ENCODE results near the gene ABTB2.

ABTB2 gene

GRCh38 chr11:34270711-34271110 is 87.1 kb downstream of the ABTB2 start:
- DNase-seq (ENCODE audit: extremely low spot score) = no peak
- TF ChIP-seq FOXK2 (IDR thresholded peaks at IDR 0.05) (no peak), BHLHE40 (IDR thresholded peaks at IDR 0.05; ENCODE audit: borderline replicate concordance) (no peak), ELF4 (IDR thresholded peaks at IDR 0.05) (no peak), ZNF384 (IDR thresholded peaks at IDR 0.05) (no peak), SUZ12 (IDR thresholded peaks at IDR 0.05) (no peak), SP1 (IDR thresholded peaks at IDR 0.05) (no peak), TARDBP (IDR thresholded peaks at IDR 0.05) (no peak), FOXM1 (IDR thresholded peaks at IDR 0.05; ENCODE audit: borderline replicate concordance) (no peak), FOXA1 (IDR thresholded peaks at IDR 0.05) (no peak), HDGF (IDR thresholded peaks at IDR 0.05; ENCODE audit: borderline replicate concordance) (no peak), NFRKB (IDR thresholded peaks at IDR 0.05) (no peak), LEF1 (IDR thresholded peaks at IDR 0.05; ENCODE audit: borderline replicate concordance) (no peak)
- TF ChIP-seq, protein P1, sequence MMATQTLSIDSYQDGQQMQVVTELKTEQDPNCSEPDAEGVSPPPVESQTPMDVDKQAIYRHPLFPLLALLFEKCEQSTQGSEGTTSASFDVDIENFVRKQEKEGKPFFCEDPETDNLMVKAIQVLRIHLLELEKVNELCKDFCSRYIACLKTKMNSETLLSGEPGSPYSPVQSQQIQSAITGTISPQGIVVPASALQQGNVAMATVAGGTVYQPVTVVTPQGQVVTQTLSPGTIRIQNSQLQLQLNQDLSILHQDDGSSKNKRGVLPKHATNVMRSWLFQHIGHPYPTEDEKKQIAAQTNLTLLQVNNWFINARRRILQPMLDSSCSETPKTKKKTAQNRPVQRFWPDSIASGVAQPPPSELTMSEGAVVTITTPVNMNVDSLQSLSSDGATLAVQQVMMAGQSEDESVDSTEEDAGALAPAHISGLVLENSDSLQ (IDR thresholded peaks at IDR 0.05) = no peak
- POLR2A ChIA-PET = no interaction called here
- CTCF ChIA-PET = no interaction called here

DNA sequence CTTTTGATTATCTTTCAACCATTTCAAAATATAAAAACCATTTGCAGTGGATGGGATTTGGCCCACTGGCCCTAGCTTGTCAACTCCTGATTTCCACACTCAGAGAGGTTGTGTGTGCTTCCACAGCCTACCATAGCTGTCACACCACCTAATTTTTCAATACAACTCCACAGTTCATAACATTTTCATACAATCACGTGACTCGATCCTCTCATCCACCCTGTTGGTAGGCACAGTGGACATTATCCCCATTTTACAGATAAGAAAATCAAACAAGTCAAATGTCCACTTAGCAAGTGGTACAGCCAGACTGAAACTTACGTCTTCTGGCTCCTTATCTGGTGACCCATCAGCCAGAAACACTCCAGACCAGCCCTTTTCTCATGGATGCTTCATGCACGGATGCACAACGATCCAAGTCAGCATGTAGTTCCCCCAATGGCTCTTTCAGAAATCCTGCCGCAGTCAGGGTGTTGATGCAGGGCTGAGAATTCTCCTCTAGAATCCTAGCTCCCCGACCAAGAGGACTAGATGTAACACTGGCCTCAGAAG is 88.0 kb downstream of the ABTB2 start:
- no peak for TF ChIP-seq L3MBTL2 (conservative IDR thresholded peaks at IDR 0.05)
- TF ChIP-seq FOXK2 (IDR thresholded peaks at IDR 0.05) = no peak
- TF ChIP-seq BHLHE40 (IDR thresholded peaks at IDR 0.05; ENCODE audit: borderline replicate concordance) = no peak
- no peak for TF ChIP-seq NFRKB (IDR thresholded peaks at IDR 0.05)
- TF ChIP-seq ZNF384 (IDR thresholded peaks at IDR 0.05) = no peak
- no peak for TF ChIP-seq FOXA1 (IDR thresholded peaks at IDR 0.05)
- no peak for TF ChIP-seq TARDBP (IDR thresholded peaks at IDR 0.05)
- TF ChIP-seq SP1 (IDR thresholded peaks at IDR 0.05) = no peak
- ChIA-PET CTCF (interaction anchor here (0.6 kb wide), 1 partner anchor 20 kb away, joined by 5 read pairs; no protein-coding TSS in a partner anchor), POLR2A (interaction anchor here (0.6 kb wide), 1 partner anchor 22 kb away, joined by 3 read pairs; no protein-coding TSS in a partner anchor)
- no peak for DNase-seq (ENCODE audit: extremely low spot score)

DNA sequence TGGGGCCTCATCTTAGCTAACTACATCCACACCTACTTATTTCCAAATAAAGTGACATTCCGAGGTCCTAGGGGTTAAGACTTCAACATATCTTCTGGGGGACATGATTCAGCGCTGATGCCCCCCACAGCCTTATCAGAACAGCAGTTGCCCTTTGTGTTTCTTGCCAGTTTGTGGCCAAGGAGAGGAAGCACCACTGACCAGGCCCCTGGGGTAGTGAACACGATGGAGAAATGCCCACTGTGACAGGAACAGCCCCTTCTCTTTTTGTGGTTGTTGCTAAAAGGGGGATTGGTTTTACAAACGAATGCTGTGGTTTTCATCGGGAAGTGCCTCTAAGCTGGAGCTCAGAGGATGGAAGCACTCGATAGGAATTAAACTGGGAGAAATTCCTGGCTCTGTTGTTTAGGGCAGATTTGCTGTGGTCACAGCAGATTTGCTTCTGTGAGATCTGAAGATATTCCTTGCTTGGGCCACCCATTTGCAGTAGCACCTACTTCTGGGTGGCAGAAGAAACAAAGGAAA is 88.8 kb downstream of the ABTB2 start:
- POLR2A ChIA-PET = no interaction called here
- CTCF ChIA-PET = no interaction called here
- TF ChIP-seq HDGF (IDR thresholded peaks at IDR 0.05; ENCODE audit: borderline replicate concordance) (no peak), BHLHE40 (IDR thresholded peaks at IDR 0.05; ENCODE audit: borderline replicate concordance) (no peak), ELF4 (IDR thresholded peaks at IDR 0.05) (no peak)
- no peak for DNase-seq (ENCODE audit: extremely low spot score)

DNA sequence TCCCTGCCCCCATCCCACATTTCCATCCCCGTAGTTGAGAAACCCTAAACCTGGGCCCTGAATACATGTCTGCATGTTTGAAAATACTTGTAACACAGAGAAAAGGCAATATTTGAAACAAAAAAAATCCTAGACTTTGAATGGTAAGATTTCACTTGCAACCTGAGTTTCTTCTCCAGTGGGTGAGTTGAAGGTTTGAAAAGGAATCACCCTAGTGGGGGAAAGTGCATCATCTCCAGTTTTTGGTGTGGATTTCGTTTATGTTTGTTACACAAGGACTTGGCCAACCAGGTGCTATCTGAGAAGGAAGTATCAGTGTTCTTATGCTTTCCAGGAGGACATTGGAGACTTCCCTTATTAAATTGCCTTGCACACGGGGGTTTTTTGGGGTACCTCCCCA is 90.4 kb downstream of the ABTB2 start:
- POLR2A ChIA-PET = no interaction called here

GRCh38 chr11:34267013-34267412 is 90.8 kb downstream of the ABTB2 start:
- POLR2A ChIA-PET = no interaction called here
- DNase-seq (ENCODE audit: extremely low spot score) = no peak
- CTCF ChIA-PET = no interaction called here
- TF ChIP-seq FOXM1 (IDR thresholded peaks at IDR 0.05; ENCODE audit: borderline replicate concordance) = no peak
- TF ChIP-seq FOXA1 (IDR thresholded peaks at IDR 0.05) = no peak
- TF ChIP-seq LEF1 (IDR thresholded peaks at IDR 0.05; ENCODE audit: borderline replicate concordance) = no peak
- TF ChIP-seq NFRKB (IDR thresholded peaks at IDR 0.05) = no peak
- no peak for TF ChIP-seq HDGF (IDR thresholded peaks at IDR 0.05; ENCODE audit: borderline replicate concordance)
- no peak for TF ChIP-seq BHLHE40 (IDR thresholded peaks at IDR 0.05; ENCODE audit: borderline replicate concordance)
- no peak for TF ChIP-seq ARNT (IDR thresholded peaks at IDR 0.05)
- TF ChIP-seq ELF4 (IDR thresholded peaks at IDR 0.05) = no peak
- TF ChIP-seq, protein P1 (IDR thresholded peaks at IDR 0.05) = no peak
- no peak for TF ChIP-seq TARDBP (IDR thresholded peaks at IDR 0.05)
- no peak for TF ChIP-seq CTBP1 (IDR thresholded peaks at IDR 0.05; ENCODE audit: borderline replicate concordance)
- TF ChIP-seq L3MBTL2 (conservative IDR thresholded peaks at IDR 0.05) = no peak
- TF ChIP-seq SP1 (IDR thresholded peaks at IDR 0.05) = no peak
- no peak for TF ChIP-seq SUZ12 (IDR thresholded peaks at IDR 0.05)
- no peak for TF ChIP-seq FOXK2 (IDR thresholded peaks at IDR 0.05)
- no peak for TF ChIP-seq ZNF384 (IDR thresholded peaks at IDR 0.05)

More for the DNA sequence above, 90.4 kb downstream of the ABTB2 start:
- TF ChIP-seq ARNT (IDR thresholded peaks at IDR 0.05) (no peak), ZNF384 (IDR thresholded peaks at IDR 0.05) (no peak), SUZ12 (IDR thresholded peaks at IDR 0.05) (no peak), CTBP1 (IDR thresholded peaks at IDR 0.05; ENCODE audit: borderline replicate concordance) (no peak), ELF4 (IDR thresholded peaks at IDR 0.05) (no peak), SP1 (IDR thresholded peaks at IDR 0.05) (no peak), FOXA1 (IDR thresholded peaks at IDR 0.05) (no peak), HDGF (IDR thresholded peaks at IDR 0.05; ENCODE audit: borderline replicate concordance) (no peak), NFRKB (IDR thresholded peaks at IDR 0.05) (no peak), BHLHE40 (IDR thresholded peaks at IDR 0.05; ENCODE audit: borderline replicate concordance) (no peak), FOXK2 (IDR thresholded peaks at IDR 0.05) (no peak)
- TF ChIP-seq, protein P1 (IDR thresholded peaks at IDR 0.05) = no peak
- CTCF ChIA-PET = no interaction called here
- no peak for DNase-seq (ENCODE audit: extremely low spot score)

- POLR2A ChIA-PET = no interaction called here
- TF ChIP-seq FOXK2 (IDR thresholded peaks at IDR 0.05) (no peak), LEF1 (IDR thresholded peaks at IDR 0.05; ENCODE audit: borderline replicate concordance) (no peak), FOXM1 (IDR thresholded peaks at IDR 0.05; ENCODE audit: borderline replicate concordance) (no peak), TARDBP (IDR thresholded peaks at IDR 0.05) (no peak), L3MBTL2 (conservative IDR thresholded peaks at IDR 0.05) (no peak), SUZ12 (IDR thresholded peaks at IDR 0.05) (no peak), FOXA1 (IDR thresholded peaks at IDR 0.05) (no peak), BHLHE40 (IDR thresholded peaks at IDR 0.05; ENCODE audit: borderline replicate concordance) (no peak), NFRKB (IDR thresholded peaks at IDR 0.05) (no peak), ZNF384 (IDR thresholded peaks at IDR 0.05) (no peak), SP1 (IDR thresholded peaks at IDR 0.05) (no peak), ARNT (IDR thresholded peaks at IDR 0.05) (no peak), CTBP1 (IDR thresholded peaks at IDR 0.05; ENCODE audit: borderline replicate concordance) (no peak), ELF4 (IDR thresholded peaks at IDR 0.05) (no peak), HDGF (IDR thresholded peaks at IDR 0.05; ENCODE audit: borderline replicate concordance) (no peak)
- TF ChIP-seq, protein P1 (IDR thresholded peaks at IDR 0.05) = no peak
- CTCF ChIA-PET = interaction anchor here (1.0 kb wide), 1 partner anchor 12 kb away, joined by 3 read pairs; no protein-coding TSS in a partner anchor
- no peak for DNase-seq (ENCODE audit: extremely low spot score)
These were observed 91.5 kb downstream of the ABTB2 start for GRCh38 chr11:34266090-34266912.

Measured in HEK293T (cell line).